H1 (cell line): ENCODE data around the gene BEST3.

Source experiments
- POLR2AphosphoS5 ChIP-seq: IDR thresholded peaks from 2 replicates; pipeline ENCODE4 v1.6.1; 2011; ENCODE audit warnings: low read depth, low read length
- RNF2 ChIP-seq: fragments of 200-900, 300-1000 bp; sonication (generic); IDR thresholded peaks from 2 replicates; pipeline ENCODE4 v1.7.1; 2016; ENCODE audit warnings: borderline replicate concordance, low read depth, mild to moderate bottlenecking, antibody characterized with exemption, low read length; ENCODE audit not compliant: poor library complexity, severe bottlenecking; ENCODE audit errors: missing control alignments
- SP1 ChIP-seq: IDR thresholded peaks from 2 replicates; pipeline ENCODE4 v1.6.1; 2011; ENCODE audit warnings: low read depth, low read length
- SP2 ChIP-seq: IDR thresholded peaks from 2 replicates; pipeline ENCODE4 v1.6.1; 2012; ENCODE audit warnings: mild to moderate bottlenecking, low read length, inconsistent platforms
- TEAD4 ChIP-seq: IDR thresholded peaks from 2 replicates; pipeline ENCODE4 v1.6.1; 2012; ENCODE audit warnings: low read depth, low read length, inconsistent platforms, mixed read lengths
- ZNF274 ChIP-seq: IDR thresholded peaks from 2 replicates; pipeline ENCODE4 v1.7.0; 2012; ENCODE audit warnings: low read length, borderline replicate concordance; ENCODE audit errors: extremely low read depth
- TF ChIP-seq, protein P1 (sequence below), 3 experiments: IDR thresholded peaks; 1 replicate in 2 of 3; 2 replicates in 1 of 3; pipeline versions ENCODE4 v1.5.1 to v1.6.1; 2011; ENCODE audit warnings: low read length in 3 of 3, mild to moderate bottlenecking in 3 of 3, inconsistent platforms in 2 of 3, low read depth in 1 of 3, moderate library complexity in 1 of 3; ENCODE audit not compliant: insufficient read depth in 1 of 3; ENCODE audit errors: control extremely low read depth in 1 of 3

GRCh38 chr12:69712826-69713225 lies 13.7 kb upstream of the BEST3 start:
- TF ChIP-seq POLR2AphosphoS5 (no peak), ZNF274 (no peak), RNF2 (no peak), TEAD4 (no peak), SP1 (no peak), SP2 (no peak)
- TF ChIP-seq, protein P1, sequence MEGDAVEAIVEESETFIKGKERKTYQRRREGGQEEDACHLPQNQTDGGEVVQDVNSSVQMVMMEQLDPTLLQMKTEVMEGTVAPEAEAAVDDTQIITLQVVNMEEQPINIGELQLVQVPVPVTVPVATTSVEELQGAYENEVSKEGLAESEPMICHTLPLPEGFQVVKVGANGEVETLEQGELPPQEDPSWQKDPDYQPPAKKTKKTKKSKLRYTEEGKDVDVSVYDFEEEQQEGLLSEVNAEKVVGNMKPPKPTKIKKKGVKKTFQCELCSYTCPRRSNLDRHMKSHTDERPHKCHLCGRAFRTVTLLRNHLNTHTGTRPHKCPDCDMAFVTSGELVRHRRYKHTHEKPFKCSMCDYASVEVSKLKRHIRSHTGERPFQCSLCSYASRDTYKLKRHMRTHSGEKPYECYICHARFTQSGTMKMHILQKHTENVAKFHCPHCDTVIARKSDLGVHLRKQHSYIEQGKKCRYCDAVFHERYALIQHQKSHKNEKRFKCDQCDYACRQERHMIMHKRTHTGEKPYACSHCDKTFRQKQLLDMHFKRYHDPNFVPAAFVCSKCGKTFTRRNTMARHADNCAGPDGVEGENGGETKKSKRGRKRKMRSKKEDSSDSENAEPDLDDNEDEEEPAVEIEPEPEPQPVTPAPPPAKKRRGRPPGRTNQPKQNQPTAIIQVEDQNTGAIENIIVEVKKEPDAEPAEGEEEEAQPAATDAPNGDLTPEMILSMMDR (IDR thresholded peaks at IDR 0.05; ENCODE audit: control extremely low read depth in 1 of 3, insufficient read depth in 1 of 3, low read depth in 1 of 3, low read length in 3 of 3) = no peak
